PC-3 (cell line): ENCODE measurements around the gene DNASE1. TPM values are rescaled to one million over a fixed set of nuclear protein-coding genes. Genes with fewer than 3 reads are reported as not detected.

Experiments used
- ATAC-seq: fragments of 200-7000 bp; cut with Tn5 transposase; 2 replicates; pipeline ENCODE4 v1.9.1; 2020; ENCODE audit warnings: mild to moderate bottlenecking, moderate library complexity
- BruUV-seq: library from RNA; stranded (reverse); fragments of 400-500 nt; replicated peaks from 2 replicates; lab custom pipeline; 2021; lab: Mats Ljungman, UMichigan
- CTCF ChIA-PET: fragments of 300-600 bp; sonication (Branson Sonifier 250); formaldehyde crosslinking; loops from one replicate; lab custom pipeline; 2022; ENCODE audit warnings: antibody characterized with exemption; lab: Charles Lee
- POLR2A ChIA-PET: fragments of 300-600 bp; sonication (Branson Sonifier 250); formaldehyde crosslinking; loops from one replicate; lab custom pipeline; 2022; ENCODE audit warnings: antibody characterized with exemption; ENCODE audit not compliant: unreplicated experiment; lab: Charles Lee
- DNase-seq: peaks from one replicate; pipeline ENCODE4 v3.0.0-alpha.2; 2015
- H2AFZ ChIP-seq: fragments of 300-600 bp; sonication (generic); 2 replicates; pipeline ENCODE4 v1.6.0; 2016; ENCODE audit warnings: antibody characterized with exemption, low read length
- H3F3A ChIP-seq: fragments of 300-600 bp; sonication (generic); one replicate; pipeline ENCODE4 v1.6.0; 2017; ENCODE audit warnings: antibody characterized with exemption, low read length, control low read depth, mild to moderate bottlenecking; ENCODE audit not compliant: unreplicated experiment
- H3K27ac ChIP-seq: fragments of 300-600 bp; sonication (generic); 2 replicates; pipeline ENCODE4 v1.5.1; 2016; ENCODE audit warnings: mild to moderate bottlenecking, low read length
- H3K27me3 ChIP-seq: fragments of 300-600 bp; sonication (generic); 2 replicates; pipeline ENCODE4 v1.6.1; 2016; ENCODE audit warnings: low read length, mixed read lengths
- H3K36me3 ChIP-seq: fragments of 300-600 bp; sonication (generic); 2 replicates; pipeline ENCODE4 v1.6.1; 2016; ENCODE audit warnings: low read depth, mixed run types, low read length, mixed read lengths
- H3K4me1 ChIP-seq: fragments of 300-600 bp; sonication (generic); 2 replicates; pipeline ENCODE4 v1.5.1; 2016; ENCODE audit warnings: low read length; ENCODE audit not compliant: insufficient read depth
- H3K4me2 ChIP-seq: fragments of 300-600 bp; sonication (generic); 2 replicates; pipeline ENCODE4 v1.6.0; 2016; ENCODE audit warnings: low read length
- H3K4me3 ChIP-seq: fragments of 300-600 bp; sonication (generic); 2 replicates; pipeline ENCODE4 v1.5.1; 2016; ENCODE audit warnings: mild to moderate bottlenecking, low read length, mixed read lengths
- H3K79me2 ChIP-seq: fragments of 300-600 bp; sonication (generic); 2 replicates; pipeline ENCODE4 v1.6.1; 2017; ENCODE audit warnings: low read length, mixed read lengths
- H3K9ac ChIP-seq: fragments of 300-600 bp; sonication (generic); 2 replicates; pipeline ENCODE4 v1.6.0; 2016; ENCODE audit warnings: mild to moderate bottlenecking, low read length
- H3K9me2 ChIP-seq: fragments of 300-600 bp; sonication (generic); replicated peaks from 2 replicates; pipeline ENCODE4 v1.6.1; 2016; ENCODE audit warnings: mixed run types, low read length, mixed read lengths
- H3K9me3 ChIP-seq: fragments of 300-600 bp; sonication (generic); 2 replicates; pipeline ENCODE4 v1.6.1; 2016; ENCODE audit warnings: low read length, mixed read lengths
- H4K20me1 ChIP-seq: fragments of 300-600 bp; sonication (generic); 2 replicates; pipeline ENCODE4 v1.6.1; 2016; ENCODE audit warnings: low read length, mixed read lengths
- CTCF ChIP-seq: fragments of 300-600 bp; sonication (generic); conservative IDR thresholded peaks from 2 replicates; pipeline ENCODE4 v1.5.1; 2017; ENCODE audit warnings: antibody characterized with exemption, low read depth, mild to moderate bottlenecking, low read length
- EZH2 ChIP-seq: fragments of 300-600 bp; sonication (generic); IDR thresholded peaks from one replicate; pipeline ENCODE4 v1.6.1; 2017; ENCODE audit warnings: antibody characterized with exemption, mild to moderate bottlenecking, low read length; ENCODE audit not compliant: unreplicated experiment
- EZH2phosphoT487 ChIP-seq: fragments of 300-600 bp; sonication (generic); IDR thresholded peaks from 2 replicates; pipeline ENCODE4 v1.6.1; 2018; ENCODE audit warnings: mild to moderate bottlenecking, antibody characterized with exemption, low read length, borderline replicate concordance
- intact Hi-C: fragments of 100-400 bp; cut with micrococcal nuclease; formaldehyde crosslinking; loops from 2 replicates; pipeline ENCODE4 v1.9.0; 2023
- total RNA-seq: library from RNA; depleted of rRNA; stranded (reverse); fragments of >200 nt; gene quantifications from 2 replicates; pipeline ENCODE4 v1.2.3, GENCODE V29; 2014

Gene DNASE1
- total RNA-seq, 1 experiment from 2014 or later: 14.0 TPM

GRCh38 chr16:3609895-3610697, 44.4 kb upstream of the DNASE1 start:
- Histone ChIP-seq H3K9me2 (no peaks in the 10 kb centered on the region), H3K4me3 (peak overlapping the region; percentile 99), H3K36me3 (no peaks in the 10 kb centered on the region), H3K4me2 (peak overlapping the region; percentile 87), H3K9ac (peak overlapping the region; percentile 88; the same call in 1 of the 2 replicates), H2AFZ (peak overlapping the region; percentile 95), H3F3A (no peaks in the 10 kb centered on the region), H4K20me1 (no peaks in the 10 kb centered on the region), H3K9me3 (no peaks in the 10 kb centered on the region), H3K79me2 (peaks cover 48% of the 10 kb centered on the region), H3K27me3 (no peaks in the 10 kb centered on the region), H3K27ac (no peak overlapping the region), H3K4me1 (peaks cover 15% of the 10 kb centered on the region)
- DNase-seq (no peak), ATAC-seq (no peak)
- intact Hi-C loops: no loop called here
- BruUV-seq: no TSS peak
- TF ChIP-seq EZH2phosphoT487 (no peak), CTCF (no peak), EZH2 (no peak)
- ChIA-PET POLR2A (no interaction called here), CTCF (no interaction called here)

GRCh38 chr16:3610698-3611145, 43.8 kb upstream of the DNASE1 start:
- H3K9me3 ChIP-seq: no peaks in the 10 kb centered on the region
- TF ChIP-seq EZH2 (no peak), EZH2phosphoT487 (no peak), CTCF (no peak)
- H3K9ac ChIP-seq: peak overlapping the region; percentile 88
- no peak overlapping the region for H3K27ac ChIP-seq
- H3K79me2 ChIP-seq: peaks cover 54% of the 10 kb centered on the region
- H3K27me3 ChIP-seq: no peaks in the 10 kb centered on the region
- ChIA-PET POLR2A (no interaction called here), CTCF (no interaction called here)
- H2AFZ ChIP-seq: peak overlapping the region; percentile 95
- ATAC-seq (peak; percentile 42), DNase-seq (no peak)
- H3F3A ChIP-seq: no peaks in the 10 kb centered on the region
- BruUV-seq: no TSS peak
- H4K20me1 ChIP-seq: no peaks in the 10 kb centered on the region
- H3K36me3 ChIP-seq: no peaks in the 10 kb centered on the region
- peaks cover 15% of the 10 kb centered on the region for H3K4me1 ChIP-seq
- peak overlapping the region; percentile 99 for H3K4me3 ChIP-seq
- peak overlapping the region; percentile 87 for H3K4me2 ChIP-seq
- H3K9me2 ChIP-seq: no peaks in the 10 kb centered on the region
- intact Hi-C loops: no loop called here
